ENCODE measurements around the gene ASPSCR1.

Gene ASPSCR1

DNA sequence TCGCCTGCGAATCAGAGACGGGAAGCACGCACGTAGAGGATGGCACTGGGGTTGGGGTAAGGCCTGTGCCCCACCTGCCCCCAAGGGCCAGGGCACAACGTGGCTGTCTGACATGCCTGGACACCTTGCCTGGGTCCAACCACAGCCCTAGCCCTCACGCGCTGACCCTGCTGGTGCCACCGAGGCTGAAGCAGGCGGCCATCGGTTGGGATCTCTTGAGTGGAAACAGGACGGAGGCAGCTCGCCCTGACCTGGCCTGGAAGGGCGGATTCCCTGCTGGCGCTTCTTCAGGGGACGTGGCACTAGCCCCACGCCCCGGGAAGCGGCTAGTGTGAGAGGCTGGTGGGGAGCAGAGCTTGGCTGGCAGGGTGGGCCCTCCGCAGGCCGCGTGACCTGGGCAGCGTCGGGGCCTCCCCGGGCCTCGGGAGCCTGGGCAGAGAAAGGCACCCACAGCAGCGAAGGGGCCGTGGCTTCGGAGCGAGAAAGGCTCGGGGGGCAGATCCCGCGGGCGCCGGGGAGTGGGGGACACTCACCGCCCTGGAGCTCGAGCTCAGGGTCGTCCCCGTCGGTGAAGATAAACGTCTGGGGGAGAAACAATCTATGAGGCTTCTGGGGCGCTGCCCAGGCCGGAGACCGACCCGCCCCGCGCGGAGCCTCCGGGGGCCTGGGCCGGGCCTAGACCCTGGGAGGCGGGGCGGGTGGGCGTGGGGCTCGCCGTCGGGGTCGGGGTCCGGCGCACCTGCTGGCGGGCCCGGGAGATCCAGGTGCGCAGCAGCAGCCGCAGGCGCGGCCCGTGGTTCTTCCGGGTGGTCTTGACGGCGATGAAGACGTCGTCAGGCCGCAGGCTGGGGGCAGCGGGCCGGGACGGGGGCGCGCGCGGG is 73.6 kb downstream of the ASPSCR1 start:
- TF ChIP-seq, protein P1, sequence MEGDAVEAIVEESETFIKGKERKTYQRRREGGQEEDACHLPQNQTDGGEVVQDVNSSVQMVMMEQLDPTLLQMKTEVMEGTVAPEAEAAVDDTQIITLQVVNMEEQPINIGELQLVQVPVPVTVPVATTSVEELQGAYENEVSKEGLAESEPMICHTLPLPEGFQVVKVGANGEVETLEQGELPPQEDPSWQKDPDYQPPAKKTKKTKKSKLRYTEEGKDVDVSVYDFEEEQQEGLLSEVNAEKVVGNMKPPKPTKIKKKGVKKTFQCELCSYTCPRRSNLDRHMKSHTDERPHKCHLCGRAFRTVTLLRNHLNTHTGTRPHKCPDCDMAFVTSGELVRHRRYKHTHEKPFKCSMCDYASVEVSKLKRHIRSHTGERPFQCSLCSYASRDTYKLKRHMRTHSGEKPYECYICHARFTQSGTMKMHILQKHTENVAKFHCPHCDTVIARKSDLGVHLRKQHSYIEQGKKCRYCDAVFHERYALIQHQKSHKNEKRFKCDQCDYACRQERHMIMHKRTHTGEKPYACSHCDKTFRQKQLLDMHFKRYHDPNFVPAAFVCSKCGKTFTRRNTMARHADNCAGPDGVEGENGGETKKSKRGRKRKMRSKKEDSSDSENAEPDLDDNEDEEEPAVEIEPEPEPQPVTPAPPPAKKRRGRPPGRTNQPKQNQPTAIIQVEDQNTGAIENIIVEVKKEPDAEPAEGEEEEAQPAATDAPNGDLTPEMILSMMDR (IDR thresholded peaks at IDR 0.05), result no peak
- peak overlapping the region; percentile 16 to 89 for H3K27ac ChIP-seq
- DNase-seq (ENCODE audit: low spot score), result no peak
- H3K4me3 ChIP-seq, result peak overlapping the region; percentile 100

DNA sequence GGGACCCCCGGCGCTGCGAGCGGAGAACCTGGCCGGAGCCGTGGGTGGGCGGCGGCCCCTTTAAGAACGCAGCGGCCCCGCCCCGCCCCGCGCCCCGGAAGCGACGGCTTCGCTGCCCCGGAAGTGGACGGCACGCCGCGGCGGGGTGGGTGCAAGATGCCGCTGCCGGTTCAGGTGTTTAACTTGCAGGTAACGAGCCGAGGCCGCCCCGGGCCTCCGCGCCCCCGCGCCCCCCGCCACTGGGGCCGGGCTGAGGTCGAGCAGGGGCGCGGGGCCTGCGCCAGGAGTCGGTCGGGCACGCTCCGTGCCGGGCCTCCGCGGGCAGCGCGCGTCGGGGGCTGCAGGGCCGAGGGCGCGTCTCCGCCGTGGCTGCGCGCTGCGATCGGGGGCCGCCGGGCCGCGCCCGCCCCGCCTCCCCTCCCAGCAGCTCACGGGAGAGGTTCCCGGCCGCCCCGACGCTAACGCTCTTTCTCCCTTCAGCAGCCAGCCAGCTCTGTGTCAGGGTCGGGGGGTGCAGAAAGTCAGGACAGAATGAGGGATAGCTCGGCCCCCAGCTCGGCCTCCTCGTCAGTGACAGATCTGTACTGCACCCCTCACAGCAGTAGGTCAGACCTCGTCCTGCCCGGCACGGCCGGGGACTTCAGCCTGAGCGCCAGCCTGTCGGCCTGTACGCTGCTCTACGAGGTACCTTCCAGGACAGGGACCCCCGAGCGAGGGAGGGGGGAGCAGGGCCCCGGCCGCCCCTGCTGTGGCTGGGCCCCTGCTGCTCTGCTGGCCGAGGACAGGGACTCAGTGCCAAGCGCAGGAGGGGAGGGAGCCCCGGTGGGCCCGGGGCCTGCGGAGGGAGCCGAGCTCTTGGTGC is 74.6 kb downstream of the ASPSCR1 start, which contains the start of the genes GPS1 and RFNG:
Gene GPS1, plus strand, starts transcription at position 123 of the 862 bp plus-strand sequence. Its CDS starts 34 bp downstream, at position 157.
Gene RFNG, minus strand, starts transcription at position 36 of the 862 bp plus-strand sequence. CDS start 45 bp downstream, outside the sequence.
- DNase-seq (ENCODE audit: low spot score), result no peak
- TF ChIP-seq, protein P1 (IDR thresholded peaks at IDR 0.05), result no peak
- Histone ChIP-seq H3K27ac (peak within 1 kb of the TSS; percentile 16 to 89), H3K4me3 (peak within 1 kb of the TSS; percentile 100)

DNA sequence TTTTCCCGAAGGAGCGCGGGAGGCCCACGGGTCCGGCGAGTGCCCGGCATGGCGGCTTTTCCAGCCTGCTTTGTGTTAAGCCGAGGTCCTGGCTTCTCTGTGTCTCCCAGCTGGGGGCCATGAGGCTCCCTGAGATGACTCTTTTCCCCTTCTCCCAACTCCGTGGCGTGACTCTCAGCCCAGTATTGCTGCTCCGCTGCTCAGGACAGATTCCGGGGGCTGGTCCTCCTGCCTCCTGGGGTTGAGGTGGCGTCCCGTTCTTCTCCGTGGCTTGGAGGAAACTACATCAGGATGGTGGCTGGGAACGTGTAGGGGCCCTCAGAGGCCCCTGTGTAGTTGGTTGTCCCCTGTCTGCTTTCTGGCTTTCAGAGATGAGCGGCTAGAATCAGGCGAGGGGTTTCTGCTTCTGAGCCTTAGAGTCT is 75.2 kb downstream of the ASPSCR1 start:
- TF ChIP-seq, protein P1 (IDR thresholded peaks at IDR 0.05), result no peak
- DNase-seq (ENCODE audit: low spot score), result no peak
- no peak overlapping the region for H3K27ac ChIP-seq
- peak overlapping the region; percentile 100 for H3K4me3 ChIP-seq

DNA sequence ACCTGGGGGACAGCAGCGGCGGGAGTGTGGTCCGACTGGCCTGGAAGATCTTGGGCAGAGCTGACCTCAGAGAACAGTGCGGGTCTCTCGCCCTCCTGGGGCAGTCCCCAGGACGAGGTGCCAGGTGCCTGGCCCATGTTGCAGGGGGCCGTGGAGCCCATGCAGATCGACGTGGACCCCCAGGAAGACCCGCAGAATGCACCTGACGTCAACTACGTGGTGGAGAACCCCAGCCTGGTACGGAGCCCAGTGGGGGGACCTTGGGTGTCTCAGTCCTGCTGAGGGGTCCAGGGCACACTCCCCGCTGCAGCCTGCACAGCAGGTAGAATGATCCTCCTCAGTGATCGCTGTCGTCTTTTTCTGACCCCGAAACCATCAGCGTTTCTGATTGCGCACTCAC is 75.7 kb downstream of the ASPSCR1 start:
- Histone ChIP-seq H3K4me3 (peak overlapping the region; percentile 100), H3K27ac (no peak overlapping the region)
- DNase-seq (ENCODE audit: low spot score), result no peak
- TF ChIP-seq, protein P1 (IDR thresholded peaks at IDR 0.05), result no peak

DNA sequence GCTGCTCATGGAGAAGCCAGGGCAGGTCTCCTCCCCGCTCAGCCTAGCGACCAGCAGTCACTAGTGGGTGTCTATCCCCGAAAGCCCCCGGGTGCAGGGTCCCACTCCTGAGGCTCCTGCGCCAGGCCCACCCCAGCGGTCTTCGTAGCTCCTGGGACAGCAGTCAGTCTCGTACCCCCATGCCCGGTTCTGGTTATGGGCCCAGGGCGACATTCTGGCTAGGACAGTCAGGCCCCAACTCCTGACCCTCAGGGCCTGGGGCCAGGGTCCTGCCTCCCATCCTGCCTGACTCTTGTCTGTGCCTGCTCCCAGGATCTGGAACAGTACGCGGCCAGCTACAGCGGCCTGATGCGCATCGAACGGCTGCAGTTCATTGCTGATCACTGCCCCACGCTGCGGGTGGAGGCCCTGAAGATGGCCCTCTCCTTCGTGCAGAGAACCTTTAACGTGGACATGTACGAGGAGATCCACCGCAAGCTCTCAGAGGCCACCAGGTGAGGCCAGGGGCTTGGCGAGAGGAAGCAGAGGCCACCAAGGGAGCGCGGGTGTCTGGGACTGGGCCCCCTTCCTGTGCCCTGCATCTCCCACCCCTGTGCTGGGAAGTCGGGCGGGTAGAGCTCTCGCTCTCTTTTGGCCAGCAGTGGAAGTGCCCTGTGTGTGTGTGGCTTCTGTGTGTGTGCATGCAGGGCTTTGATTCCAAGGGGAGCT is 76.3 kb downstream of the ASPSCR1 start:
- TF ChIP-seq, protein P1 (IDR thresholded peaks at IDR 0.05), result no peak
- H3K4me3 ChIP-seq, result no peak overlapping the region
- no peak for DNase-seq (ENCODE audit: low spot score)
- H3K27ac ChIP-seq, result no peak overlapping the region

DNA sequence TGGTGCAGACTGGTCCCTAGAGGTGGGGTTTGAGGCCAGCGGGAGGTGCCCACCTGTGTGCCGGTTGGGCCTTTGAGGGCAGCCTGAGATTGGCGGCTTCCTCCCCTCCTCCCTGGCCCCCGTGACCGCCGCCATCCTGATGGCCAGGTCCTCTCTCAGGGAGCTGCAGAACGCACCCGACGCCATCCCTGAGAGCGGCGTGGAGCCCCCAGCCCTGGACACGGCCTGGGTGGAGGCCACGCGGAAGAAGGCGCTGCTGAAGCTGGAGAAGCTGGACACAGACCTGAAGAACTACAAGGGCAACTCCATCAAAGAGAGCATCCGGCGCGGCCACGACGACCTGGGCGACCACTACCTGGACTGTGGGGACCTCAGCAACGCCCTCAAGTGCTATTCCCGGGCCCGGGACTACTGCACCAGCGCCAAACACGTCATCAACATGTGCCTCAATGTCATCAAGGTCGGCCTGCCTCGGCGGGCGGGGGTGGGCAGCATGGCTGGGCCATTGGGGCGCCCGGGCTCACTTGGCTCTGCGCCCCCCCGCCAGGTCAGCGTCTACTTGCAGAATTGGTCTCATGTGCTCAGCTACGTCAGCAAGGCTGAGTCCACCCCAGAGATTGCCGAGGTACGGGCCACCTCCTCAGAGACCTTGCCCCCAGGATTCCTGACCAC is 77.1 kb downstream of the ASPSCR1 start:
- Histone ChIP-seq H3K27ac (no peak overlapping the region), H3K4me3 (no peak overlapping the region)
- TF ChIP-seq, protein P1 (IDR thresholded peaks at IDR 0.05), result no peak
- no peak for DNase-seq (ENCODE audit: low spot score)
